GM21576 (cell line): Measurements from ENCODE around the gene PTPDC1.
"Not testable (repeated sequence)": the region's sequence is repeated elsewhere in the genome, so short reads cannot be mapped to it uniquely, and the experiment has no call there.

Source experiments
- ATAC-seq: cut with Tn5 transposase; IDR thresholded peaks from one replicate; pipeline ENCODE4 v1.9.1; 2021; ENCODE audit warnings: mild to moderate bottlenecking, moderate library complexity; ENCODE audit not compliant: unreplicated experiment

PTPDC1 gene

GRCh38 chr9:94094219-94095145, 10.2 kb downstream of the PTPDC1 start:
- ATAC-seq = not testable (repeated sequence)

- ATAC-seq = no peak
These were observed 12.7 kb downstream of the PTPDC1 start for GRCh38 chr9:94096819-94097577.

GRCh38 chr9:94097788-94098414, 13.6 kb downstream of the PTPDC1 start:
- no peak for ATAC-seq

GRCh38 chr9:94100152-94100879, 16.1 kb downstream of the PTPDC1 start:
- no peak for ATAC-seq

GRCh38 chr9:94101162-94101853, 17.0 kb downstream of the PTPDC1 start:
- ATAC-seq = no peak

GRCh38 chr9:94108584-94108983, 24.3 kb downstream of the PTPDC1 start:
- ATAC-seq = no peak

GRCh38 chr9:94110821-94111252, 26.6 kb downstream of the PTPDC1 start:
- no peak for ATAC-seq

GRCh38 chr9:94111446-94111845, 27.2 kb downstream of the PTPDC1 start:
- no peak for ATAC-seq

- no peak for ATAC-seq
These were observed 28.6 kb downstream of the PTPDC1 start for GRCh38 chr9:94112716-94113465.

- not testable (repeated sequence) for ATAC-seq
These were observed 35.8 kb downstream of the PTPDC1 start for GRCh38 chr9:94120088-94120487.

- no peak for ATAC-seq
These were observed 36.7 kb downstream of the PTPDC1 start for GRCh38 chr9:94120854-94121376.

- no peak for ATAC-seq
These were observed 42.6 kb downstream of the PTPDC1 start for GRCh38 chr9:94126844-94127243.

- no peak for ATAC-seq
These were observed 43.5 kb downstream of the PTPDC1 start for GRCh38 chr9:94127806-94128205.

- no peak for ATAC-seq
These were observed 44.3 kb downstream of the PTPDC1 start for GRCh38 chr9:94128580-94128979.

GRCh38 chr9:94134629-94135028, 50.4 kb downstream of the PTPDC1 start:
- no peak for ATAC-seq

GRCh38 chr9:94135222-94135621, 51.0 kb downstream of the PTPDC1 start:
- no peak for ATAC-seq

GRCh38 chr9:94139672-94140417, 55.6 kb downstream of the PTPDC1 start:
- ATAC-seq = no peak

- ATAC-seq = no peak
These were observed 56.1 kb downstream of the PTPDC1 start for GRCh38 chr9:94140418-94140780.
